Keratinocyte (primary cell): ENCODE measurements around the gene PFN1. TPM values are rescaled to one million over a fixed set of nuclear protein-coding genes. Genes with fewer than 3 reads are reported as not detected.
"Not testable (repeated sequence)": the region's sequence is repeated elsewhere in the genome, so short reads cannot be mapped to it uniquely, and the experiment has no call there.

ENCODE experiments used
- DNase-seq: peaks from one replicate; pipeline ENCODE4 v3.0.0-alpha.2; 2011; ENCODE audit warnings: low read depth, missing footprints, low spot score
- FAIRE-seq: peaks from 2 replicates; lab custom pipeline; 2011; peaks lifted over from hg19 to GRCh38; lab: Jason Lieb, UNC
- H2AFZ ChIP-seq: 2 replicates; pipeline ENCODE4 v1.6.0; 2012; ENCODE audit warnings: low read length, control low read depth, inconsistent platforms; ENCODE audit not compliant: control insufficient read depth
- H3K27ac ChIP-seq: 2 replicates; pipeline ENCODE4 v1.5.1; 2011; ENCODE audit warnings: low read length; ENCODE audit not compliant: control insufficient read depth, insufficient read depth
- H3K27me3 ChIP-seq: 3 replicates; pipeline ENCODE4 v1.6.0; 2011; ENCODE audit warnings: low read length; ENCODE audit not compliant: control insufficient read depth, insufficient read depth; ENCODE audit errors: extremely low read depth
- H3K36me3 ChIP-seq, 2 experiments: 2 replicates in 1 of 2; 3 replicates in 1 of 2; pipeline ENCODE4 v1.5.1; 2011; ENCODE audit warnings: low read length in 2 of 2, mild to moderate bottlenecking in 1 of 2; ENCODE audit not compliant: control insufficient read depth in 2 of 2, insufficient read depth in 2 of 2; ENCODE audit errors: extremely low read depth in 1 of 2
- H3K4me1 ChIP-seq: 3 replicates; pipeline ENCODE4 v1.5.1; 2011; ENCODE audit warnings: low read length; ENCODE audit not compliant: control insufficient read depth, insufficient read depth; ENCODE audit errors: extremely low read depth
- H3K4me2 ChIP-seq: 3 replicates; pipeline ENCODE4 v1.6.0; 2011; ENCODE audit warnings: low read depth, low read length; ENCODE audit not compliant: control insufficient read depth, insufficient read depth; ENCODE audit errors: extremely low read depth
- H3K4me3 ChIP-seq, 3 experiments: fragments of 200-600 bp in 1 of 3; sonication (generic) in 1 of 3; 2 replicates in 2 of 3; 3 replicates in 1 of 3; pipeline ENCODE4 v1.5.1; 2011 to 2016; ENCODE audit warnings: low read length in 3 of 3, mild to moderate bottlenecking in 3 of 3, control low read depth in 2 of 3, inconsistent platforms in 1 of 3, low read depth in 1 of 3, mixed read lengths in 1 of 3, mixed run types in 1 of 3, moderate library complexity in 1 of 3; ENCODE audit not compliant: control insufficient read depth in 2 of 3, insufficient read depth in 2 of 3; ENCODE audit errors: extremely low read depth in 1 of 3
- H3K79me2 ChIP-seq: 2 replicates; pipeline ENCODE4 v1.6.0; 2012; ENCODE audit warnings: low read length; ENCODE audit not compliant: control insufficient read depth, insufficient read depth
- H3K9ac ChIP-seq: 3 replicates; pipeline ENCODE4 v1.6.0; 2011; ENCODE audit warnings: low read length; ENCODE audit not compliant: control insufficient read depth, insufficient read depth; ENCODE audit errors: extremely low read depth
- H3K9me1 ChIP-seq: 3 replicates; pipeline ENCODE4 v1.6.0; 2011; ENCODE audit warnings: low read length; ENCODE audit not compliant: control insufficient read depth, insufficient read depth; ENCODE audit errors: extremely low read depth
- H3K9me3 ChIP-seq: 2 replicates; pipeline ENCODE4 v1.5.1; 2012; ENCODE audit warnings: low read depth, low read length; ENCODE audit not compliant: control insufficient read depth
- H4K20me1 ChIP-seq: 3 replicates; pipeline ENCODE4 v1.6.0; 2011; ENCODE audit warnings: low read length; ENCODE audit not compliant: control insufficient read depth, insufficient read depth; ENCODE audit errors: extremely low read depth
- EZH2 ChIP-seq: IDR thresholded peaks from one replicate; pipeline ENCODE4 v1.6.1; 2012; ENCODE audit warnings: inconsistent platforms, mild to moderate bottlenecking, low read length, moderate library complexity
- dilution Hi-C: fragments of 300-500 bp; cut with MboI; formaldehyde crosslinking; loops from one replicate; pipeline ENCODE4 v1.7.0; 2020; ENCODE audit warnings: low sequenced_read_pairs; ENCODE audit not compliant: extremely low pct_ligation_motif_present
- polyA plus RNA-seq, 5 experiments: library from polyadenylated mRNA; depleted of rRNA in 3 of 5; stranded (reverse) in 3 of 5; stranded (forward) in 1 of 5; unstranded in 1 of 5; fragments of >200 nt; gene quantifications; 1 replicate in 1 of 5; 2 replicates in 3 of 5; 3 replicates in 1 of 5; pipeline versions ENCODE4 v1.2.1 to v1.2.3, GENCODE V29; 2011 to 2012; ENCODE audit warnings: missing spikeins in 2 of 5, low read depth in 1 of 5, low replicate concordance in 1 of 5
- TF ChIP-seq, protein P1 (sequence below), 3 experiments: IDR thresholded peaks in 1 of 3; conservative IDR thresholded peaks in 1 of 3; optimal IDR thresholded peaks in 1 of 3; 2 replicates in 2 of 3; 3 replicates in 1 of 3; pipeline versions ENCODE3 to v1.5.1; 2011; ENCODE audit warnings: low read length in 3 of 3, mild to moderate bottlenecking in 3 of 3, moderate library complexity in 2 of 3, control low read depth in 1 of 3, inconsistent platforms in 1 of 3; ENCODE audit not compliant: insufficient read depth in 2 of 3; ENCODE audit errors: extremely low read depth in 1 of 3

Gene PFN1
- polyA plus RNA-seq, 1 donor (not counting 4 experiments of a cell fraction or from before 2014, with no cell fraction given) = 1,435 TPM

DNA sequence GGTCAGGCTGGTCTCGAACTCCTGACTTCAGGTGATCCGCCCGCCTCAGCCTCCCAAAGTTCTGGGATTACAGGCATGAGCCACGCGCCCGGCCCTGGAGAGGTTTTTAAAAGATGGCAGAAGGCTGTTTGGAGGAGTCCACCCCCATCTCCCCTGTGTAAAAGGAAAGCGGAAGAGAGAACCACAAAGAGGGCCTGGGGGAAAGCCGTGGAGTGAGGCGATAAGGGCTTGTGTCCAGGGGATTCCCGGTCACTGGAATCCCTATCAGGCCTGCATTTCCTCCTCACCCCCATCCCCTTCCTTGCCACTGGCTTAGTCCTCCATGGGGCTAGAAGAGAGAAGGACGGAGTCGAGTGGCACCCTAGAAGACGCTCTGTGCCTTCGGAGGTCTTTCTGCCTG lies 16.4 kb downstream of the PFN1 start, which contains the start of gene GP1BA:
TSS of gene GP1BA (plus strand) at position 315 of the 400 bp plus-strand sequence. CDS start 328 bp downstream, outside the sequence.
- DNase-seq = no peak
- TF ChIP-seq EZH2 = no peak
- TF ChIP-seq, protein P1, sequence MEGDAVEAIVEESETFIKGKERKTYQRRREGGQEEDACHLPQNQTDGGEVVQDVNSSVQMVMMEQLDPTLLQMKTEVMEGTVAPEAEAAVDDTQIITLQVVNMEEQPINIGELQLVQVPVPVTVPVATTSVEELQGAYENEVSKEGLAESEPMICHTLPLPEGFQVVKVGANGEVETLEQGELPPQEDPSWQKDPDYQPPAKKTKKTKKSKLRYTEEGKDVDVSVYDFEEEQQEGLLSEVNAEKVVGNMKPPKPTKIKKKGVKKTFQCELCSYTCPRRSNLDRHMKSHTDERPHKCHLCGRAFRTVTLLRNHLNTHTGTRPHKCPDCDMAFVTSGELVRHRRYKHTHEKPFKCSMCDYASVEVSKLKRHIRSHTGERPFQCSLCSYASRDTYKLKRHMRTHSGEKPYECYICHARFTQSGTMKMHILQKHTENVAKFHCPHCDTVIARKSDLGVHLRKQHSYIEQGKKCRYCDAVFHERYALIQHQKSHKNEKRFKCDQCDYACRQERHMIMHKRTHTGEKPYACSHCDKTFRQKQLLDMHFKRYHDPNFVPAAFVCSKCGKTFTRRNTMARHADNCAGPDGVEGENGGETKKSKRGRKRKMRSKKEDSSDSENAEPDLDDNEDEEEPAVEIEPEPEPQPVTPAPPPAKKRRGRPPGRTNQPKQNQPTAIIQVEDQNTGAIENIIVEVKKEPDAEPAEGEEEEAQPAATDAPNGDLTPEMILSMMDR (optimal IDR thresholded peaks at IDR 0.05 in 1 of 3, IDR thresholded peaks at IDR 0.05 in 1 of 3, conservative IDR thresholded peaks at IDR 0.05 in 1 of 3; ENCODE audit: extremely low read depth in 1 of 3, insufficient read depth in 2 of 3, low read length in 3 of 3) = no peak

DNA sequence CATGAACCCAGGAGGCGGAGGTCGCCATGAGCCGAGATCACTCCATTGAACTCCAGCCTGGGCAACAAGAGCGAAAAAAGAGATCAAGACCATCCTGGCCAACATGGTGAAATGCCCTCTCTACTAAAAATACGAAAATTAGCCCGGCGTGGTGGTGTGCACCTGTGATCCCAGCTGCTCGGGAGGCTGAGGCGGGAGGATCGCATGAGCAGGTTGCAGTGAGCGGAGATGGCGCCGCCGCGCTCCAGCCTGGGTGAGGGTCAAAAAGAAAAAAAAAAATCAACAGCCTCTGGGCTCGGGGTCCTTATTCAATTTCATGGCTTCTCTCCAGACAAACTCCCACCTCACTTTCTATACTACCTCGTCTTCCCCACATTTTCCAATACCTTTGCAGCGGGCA lies 19.4 kb downstream of the PFN1 start:
- Histone ChIP-seq H3K9ac (no peak overlapping the region), H3K79me2 (no peaks in the 10 kb centered on the region), H3K4me3 (no peak overlapping the region), H3K4me1 (no peaks in the 10 kb centered on the region), H3K36me3 (peaks cover 0 to 7% of the 10 kb centered on the region in 2 experiments), H4K20me1 (no peaks in the 10 kb centered on the region), H3K9me3 (no peaks in the 10 kb centered on the region), H3K4me2 (no peak overlapping the region), H3K27ac (no peak overlapping the region), H3K9me1 (no peaks in the 10 kb centered on the region), H2AFZ (no peak overlapping the region), H3K27me3 (no peaks in the 10 kb centered on the region)
- dilution Hi-C loops = no loop called here
- TF ChIP-seq, protein P1 (optimal IDR thresholded peaks at IDR 0.05 in 1 of 3, IDR thresholded peaks at IDR 0.05 in 1 of 3, conservative IDR thresholded peaks at IDR 0.05 in 1 of 3; ENCODE audit: extremely low read depth in 1 of 3, insufficient read depth in 2 of 3, low read length in 3 of 3) = no peak
- no peak for TF ChIP-seq EZH2
- no peak for DNase-seq
- FAIRE-seq = no peak

More for the DNA sequence above, 16.4 kb downstream of the PFN1 start, which contains the start of gene GP1BA:
- Histone ChIP-seq H3K27ac (no peak within 1 kb of the TSS), H3K27me3 (no peaks in the 10 kb centered on the region), H3K9ac (no peak within 1 kb of the TSS), H3K9me1 (no peaks in the 10 kb centered on the region), H3K4me1 (peaks cover 7% of the 10 kb centered on the region), H3K9me3 (no peaks in the 10 kb centered on the region), H3K4me3 (no peak within 1 kb of the TSS), H3K36me3 (peaks cover 0 to 8% of the 10 kb centered on the region in 2 experiments), H3K79me2 (no peaks in the 10 kb centered on the region), H4K20me1 (no peaks in the 10 kb centered on the region), H3K4me2 (no peak within 1 kb of the TSS), H2AFZ (no peak within 1 kb of the TSS)
- dilution Hi-C loops = no loop called here
- FAIRE-seq = no peak

DNA sequence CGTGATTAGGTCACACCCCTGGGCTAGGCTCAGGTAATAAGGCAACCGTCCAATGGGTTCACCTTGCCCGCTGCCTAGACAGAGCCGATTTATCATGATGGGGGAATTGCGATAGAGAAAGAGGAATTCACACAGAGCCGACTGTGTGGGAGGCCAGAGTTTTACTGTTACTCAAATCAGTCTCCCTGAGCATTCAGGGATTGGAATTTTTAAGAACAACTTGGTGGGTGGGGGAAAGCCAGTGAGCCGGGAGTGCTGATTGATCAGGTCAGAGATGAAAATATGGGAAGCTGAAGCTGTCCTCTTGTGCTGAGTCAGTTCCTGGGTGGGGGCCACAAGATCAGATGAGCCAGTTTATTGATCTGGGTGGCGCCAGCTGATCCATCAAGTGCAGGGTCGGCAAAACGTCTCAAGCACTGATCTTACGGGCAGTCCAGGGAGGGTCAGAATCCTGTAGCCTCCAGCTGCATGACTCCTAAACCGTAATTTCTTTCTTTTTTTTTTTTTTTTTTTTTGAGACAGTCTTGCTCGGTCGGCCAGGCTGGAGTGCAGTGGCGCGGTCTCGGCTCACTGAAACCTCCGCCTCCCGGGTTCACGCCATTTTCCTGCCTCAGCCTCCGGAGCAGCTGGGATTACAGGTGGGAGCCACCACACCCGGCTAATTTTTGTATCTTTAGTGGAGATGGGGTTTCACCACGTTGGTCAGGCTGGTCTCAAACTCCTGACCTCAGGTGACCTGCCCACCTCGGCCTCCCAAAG lies 21.6 kb downstream of the PFN1 start:
- H3K4me3 ChIP-seq, dilution Hi-C loops, H3K4me1 ChIP-seq, H3K9me1 ChIP-seq, H3K27me3 ChIP-seq, H3K4me2 ChIP-seq, H3K79me2 ChIP-seq, H3K27ac ChIP-seq, H3K9me3 ChIP-seq, H4K20me1 ChIP-seq, FAIRE-seq, DNase-seq, H2AFZ ChIP-seq, H3K36me3 ChIP-seq, H3K9ac ChIP-seq: not testable (repeated sequence)
